Skeletal muscle tissue (tissue), 4 donors: ENCODE data around the gene SSX2IP. TPM values are rescaled to one million over a fixed set of nuclear protein-coding genes. Genes with fewer than 3 reads are reported as not detected.
"Not testable (repeated sequence)": the region's sequence is repeated elsewhere in the genome, so short reads cannot be mapped to it uniquely, and the experiment has no call there.

Source experiments
- H3K27ac ChIP-seq: one replicate; pipeline ENCODE4 v1.7.0; 2013; ENCODE audit warnings: mild to moderate bottlenecking, low read depth, low read length, inconsistent platforms
- H3K27me3 ChIP-seq, 3 donors: one replicate each; pipeline ENCODE4 v1.7.0; 2013; ENCODE audit warnings: low read length in 3 of 3; ENCODE audit not compliant: control insufficient read depth in 3 of 3, insufficient read depth in 3 of 3
- H3K36me3 ChIP-seq, 3 donors: one replicate each; pipeline ENCODE4 v1.7.0; 2013; ENCODE audit warnings: low read length in 3 of 3; ENCODE audit not compliant: control insufficient read depth in 3 of 3, insufficient read depth in 3 of 3
- H3K4me1 ChIP-seq, 3 donors: one replicate each; pipeline ENCODE4 v1.7.0; 2013; ENCODE audit warnings: low read length in 3 of 3, mild to moderate bottlenecking in 3 of 3; ENCODE audit not compliant: control insufficient read depth in 3 of 3, insufficient read depth in 3 of 3
- H3K4me3 ChIP-seq, 3 donors: one replicate each; pipeline ENCODE4 v1.7.0; 2013; ENCODE audit warnings: low read length in 3 of 3
- H3K9ac ChIP-seq, 3 donors: one replicate each; pipeline ENCODE4 v1.7.0; 2013; ENCODE audit warnings: low read length in 3 of 3, mild to moderate bottlenecking in 3 of 3, moderate library complexity in 2 of 3, low read depth in 1 of 3
- H3K9me3 ChIP-seq, 3 donors: one replicate each; pipeline ENCODE4 v1.7.0; 2013; ENCODE audit warnings: low read length in 3 of 3; ENCODE audit not compliant: control insufficient read depth in 3 of 3
- total RNA-seq: library from RNA; depleted of rRNA; stranded (reverse); fragments of >200 nt; gene quantifications from one replicate; pipeline ENCODE4 v1.2.3, GENCODE V29; 2014
- donor health status: Osteomylitis.

Gene SSX2IP
- total RNA-seq, 1 donor from 2014 or later, result 7.8 TPM

- Histone ChIP-seq H3K4me3 (no peak overlapping the region), H3K27ac (no peak overlapping the region), H3K9ac (no peak overlapping the region), H3K4me1 (no peaks in the 10 kb centered on the region), H3K36me3 (no peaks in the 10 kb centered on the region), H3K27me3 (no peaks in the 10 kb centered on the region), H3K9me3 (no peaks in the 10 kb centered on the region)
These were observed 36.6 kb upstream of the SSX2IP start for GRCh38 chr1:84726593-84727499.

- Histone ChIP-seq H3K4me3 (no peak overlapping the region), H3K27me3 (no peaks in the 10 kb centered on the region), H3K36me3 (no peaks in the 10 kb centered on the region), H3K9me3 (no peaks in the 10 kb centered on the region), H3K27ac (no peak overlapping the region), H3K4me1 (peaks cover under 1 to 4% (median 3%) of the 10 kb centered on the region in 3 donors), H3K9ac (no peak overlapping the region)
These were observed 34.0 kb upstream of the SSX2IP start for GRCh38 chr1:84724128-84724860.

- no peaks in the 10 kb centered on the region for H3K27me3 ChIP-seq
- H3K4me3 ChIP-seq, result no peak overlapping the region
- H3K9me3 ChIP-seq, result no peaks in the 10 kb centered on the region
- H3K4me1 ChIP-seq, result peaks cover 5 to 9% (median 7%) of the 10 kb centered on the region in 3 donors
- no peak overlapping the region for H3K9ac ChIP-seq
- H3K27ac ChIP-seq, result no peak overlapping the region
- no peaks in the 10 kb centered on the region for H3K36me3 ChIP-seq
These were observed 32.5 kb upstream of the SSX2IP start for GRCh38 chr1:84722794-84723193.

GRCh38 chr1:84721872-84722271, 31.6 kb upstream of the SSX2IP start:
- H3K4me1 ChIP-seq, H3K36me3 ChIP-seq, H3K4me3 ChIP-seq, H3K9ac ChIP-seq, H3K9me3 ChIP-seq, H3K27ac ChIP-seq, H3K27me3 ChIP-seq: not testable (repeated sequence)

- no peak overlapping the region for H3K9ac ChIP-seq
- no peaks in the 10 kb centered on the region for H3K36me3 ChIP-seq
- no peak overlapping the region for H3K4me3 ChIP-seq
- no peak overlapping the region for H3K27ac ChIP-seq
- H3K9me3 ChIP-seq, result no peaks in the 10 kb centered on the region
- no peaks in the 10 kb centered on the region for H3K27me3 ChIP-seq
- peaks cover 5 to 9% (median 7%) of the 10 kb centered on the region in 3 donors for H3K4me1 ChIP-seq
These were observed 30.9 kb upstream of the SSX2IP start for GRCh38 chr1:84721152-84721551.

- Histone ChIP-seq H3K4me1 (peaks cover 5 to 9% (median 7%) of the 10 kb centered on the region in 3 donors), H3K9ac (peak overlapping the region in 1 of 3 donors; percentile 43), H3K9me3 (no peaks in the 10 kb centered on the region), H3K4me3 (no peak overlapping the region), H3K27ac (peak overlapping the region; percentile 10), H3K36me3 (no peaks in the 10 kb centered on the region), H3K27me3 (no peaks in the 10 kb centered on the region)
These were observed 30.0 kb upstream of the SSX2IP start for GRCh38 chr1:84720221-84720780.

GRCh38 chr1:84719543-84720217, 29.4 kb upstream of the SSX2IP start:
- H3K27ac ChIP-seq, result peak overlapping the region; percentile 33
- H3K4me3 ChIP-seq, result peak overlapping the region in 1 of 3 donors; percentile 16
- H3K27me3 ChIP-seq, result no peaks in the 10 kb centered on the region
- H3K9ac ChIP-seq, result peak overlapping the region in 2 of 3 donors; percentile 34 to 43
- peaks cover 5 to 9% (median 7%) of the 10 kb centered on the region in 3 donors for H3K4me1 ChIP-seq
- no peaks in the 10 kb centered on the region for H3K36me3 ChIP-seq
- H3K9me3 ChIP-seq, result no peaks in the 10 kb centered on the region

GRCh38 chr1:84715342-84716019, 25.2 kb upstream of the SSX2IP start:
- no peak overlapping the region for H3K4me3 ChIP-seq
- H3K9ac ChIP-seq, result no peak overlapping the region
- H3K4me1 ChIP-seq, result peaks cover 5 to 9% (median 7%) of the 10 kb centered on the region in 3 donors
- no peaks in the 10 kb centered on the region for H3K27me3 ChIP-seq
- no peaks in the 10 kb centered on the region for H3K9me3 ChIP-seq
- no peak overlapping the region for H3K27ac ChIP-seq
- H3K36me3 ChIP-seq, result no peaks in the 10 kb centered on the region

GRCh38 chr1:84712276-84712874, 22.1 kb upstream of the SSX2IP start:
- Histone ChIP-seq H3K4me1 (no peaks in the 10 kb centered on the region), H3K4me3 (no peak overlapping the region), H3K9me3 (no peaks in the 10 kb centered on the region), H3K36me3 (no peaks in the 10 kb centered on the region), H3K9ac (no peak overlapping the region), H3K27ac (no peak overlapping the region), H3K27me3 (no peaks in the 10 kb centered on the region)
